Measurements from ENCODE around the gene PVALEF. TPM values are rescaled to one million over a fixed set of nuclear protein-coding genes. Genes with fewer than 3 reads are reported as not detected.
A peak's percentile ranks its signal among the peaks of the same experiment; 100 is the strongest.

Gene PVALEF
- total and polyA plus RNA-seq, 2 of the 13 experiments (the other 11 are each of a cell fraction or from before 2014, with no cell fraction given), result 0.18 TPM

GRCh38 chr17:81142301-81143199 lies 22.8 kb upstream of the PVALEF start (continued):
- TF ChIP-seq ZNF407 (CRISPR knock-in tag; IDR thresholded peaks at IDR 0.05; ENCODE audit: not compliant biosample characterization), result no peak
- no peak for TF ChIP-seq NR1H2 (CRISPR knock-in tag; IDR thresholded peaks at IDR 0.05; ENCODE audit: borderline replicate concordance, low read depth)
- TF ChIP-seq SPEN (CRISPR knock-in tag; IDR thresholded peaks at IDR 0.05; ENCODE audit: low read depth), result peak; percentile 57; the same call in 1 of the 2 replicates
- no peak for TF ChIP-seq ZFP62 (CRISPR knock-in tag; IDR thresholded peaks at IDR 0.05)
- TF ChIP-seq SAP130 (CRISPR knock-in tag; IDR thresholded peaks at IDR 0.05; ENCODE audit: low read depth), result peak; percentile 49
- TF ChIP-seq SIX4 (CRISPR knock-in tag; IDR thresholded peaks at IDR 0.05), result no peak
- TF ChIP-seq NCOR1 (IDR thresholded peaks at IDR 0.05; ENCODE audit: borderline replicate concordance, low read length), result no peak
- TF ChIP-seq ZNF672 (CRISPR knock-in tag; IDR thresholded peaks at IDR 0.05), result no peak
- peak; percentile 90 for TF ChIP-seq RAD21 (CRISPR knock-in tag; IDR thresholded peaks at IDR 0.05)
- TF ChIP-seq EED (CRISPR knock-in tag; IDR thresholded peaks at IDR 0.05), result peak; percentile 60; the same call in 1 of the 2 replicates
- TF ChIP-seq ZNF142 (CRISPR knock-in tag; IDR thresholded peaks at IDR 0.05), result peak; percentile 50; the same call in 1 of the 2 replicates
- peak; percentile 73; the same call in 1 of the 2 replicates for TF ChIP-seq ZNF225 (CRISPR knock-in tag; IDR thresholded peaks at IDR 0.05)
- TF ChIP-seq TOE1 (CRISPR knock-in tag; IDR thresholded peaks at IDR 0.05), result no peak
- no peak for TF ChIP-seq JUND (CRISPR knock-in tag; IDR thresholded peaks at IDR 0.05)
- TF ChIP-seq ZNF451 (CRISPR knock-in tag; IDR thresholded peaks at IDR 0.05), result 0 out of 2 replicates have a peak, but pooled peaks have one; percentile 80
